K562 (cell line): Measurements from ENCODE around the gene NOL12. TPM values are rescaled to one million over a fixed set of nuclear protein-coding genes. Genes with fewer than 3 reads are reported as not detected.

Experiments
- ATAC-seq: fragments of 200-7000 bp; cut with Tn5 transposase; 3 replicates; pipeline ENCODE4 v1.9.1; 2020; ENCODE audit warnings: moderate library complexity
- BruUV-seq: library from RNA; stranded (reverse); fragments of 400-500 nt; replicated peaks from 2 replicates; lab custom pipeline; 2021; lab: Mats Ljungman, UMichigan
- CTCF ChIA-PET: fragments of 300-600 bp; formaldehyde crosslinking; extraction: SDS; loops from one replicate; lab custom pipeline; 2021; ENCODE audit warnings: low intra/inter-chr PET ratio; lab: Yijun Ruan, JAX
- POLR2A ChIA-PET: fragments of 300-600, 350-650 bp; sonication (Branson Sonifier 250); formaldehyde crosslinking; extraction: SDS; loops from one replicate; lab custom pipeline; 2021; ENCODE audit warnings: antibody characterized with exemption, inconsistent platforms; lab: Yijun Ruan, JAX
- DNase-seq, 4 experiments: peaks; one replicate each; pipeline versions ENCODE4 v3.0.0 to v3.0.0-alpha.2; 2011 to 2018; ENCODE audit warnings: low spot score in 3 of 4, mixed read lengths in 3 of 4; ENCODE audit errors: extremely low read depth in 1 of 4
- FAIRE-seq: peaks from 2 replicates; lab custom pipeline; 2011; peaks lifted over from hg19 to GRCh38; lab: Jason Lieb, UNC
- H2AFZ ChIP-seq: 2 replicates; pipeline ENCODE4 v1.6.0; 2011; ENCODE audit warnings: low read depth, low read length, control low read depth, inconsistent platforms
- H3K27ac ChIP-seq: fragments of 200-600 bp; 3 replicates; pipeline ENCODE4 v1.8.0; 2011; ENCODE audit warnings: low read depth, mild to moderate bottlenecking, control low read depth, inconsistent platforms, low read length, moderate library complexity, mixed read lengths; ENCODE audit errors: extremely low read depth
- H3K27me3 ChIP-seq, 2 experiments: fragments of 300-600 bp in 1 of 2; 2 replicates in 1 of 2; 3 replicates in 1 of 2; pipeline versions ENCODE4 v1.6.0 to v1.8.0; 2011; ENCODE audit warnings: inconsistent platforms in 2 of 2, low read length in 2 of 2, mild to moderate bottlenecking in 1 of 2, mixed read lengths in 1 of 2, moderate library complexity in 1 of 2; ENCODE audit not compliant: control insufficient read depth in 2 of 2, insufficient read depth in 2 of 2
- H3K36me3 ChIP-seq: fragments of 300-600 bp; 3 replicates; pipeline ENCODE4 v1.8.0; 2011; ENCODE audit warnings: mild to moderate bottlenecking, low read length, inconsistent platforms; ENCODE audit not compliant: control insufficient read depth, insufficient read depth
- H3K4me1 ChIP-seq, 2 experiments: fragments of 200-600 bp in 1 of 2; replicated peaks in 1 of 2; 2 replicates in 1 of 2; 3 replicates in 1 of 2; pipeline versions ENCODE4 v1.5.1 to v1.8.0; 2011; ENCODE audit warnings: inconsistent platforms in 2 of 2, low read length in 2 of 2, mild to moderate bottlenecking in 1 of 2, mixed read lengths in 1 of 2, moderate library complexity in 1 of 2; ENCODE audit not compliant: control insufficient read depth in 2 of 2, insufficient read depth in 2 of 2
- H3K4me2 ChIP-seq: 2 replicates; pipeline ENCODE4 v1.6.1; 2011; ENCODE audit warnings: low read length, control low read depth, inconsistent platforms, mixed read lengths; ENCODE audit not compliant: insufficient read depth
- H3K4me3 ChIP-seq: fragments of 200-600 bp; sonication (generic), shearing (Covaris generic); 2 replicates; pipeline ENCODE4 v1.5.1; 2016; ENCODE audit warnings: control low read depth, inconsistent platforms
- H3K79me2 ChIP-seq: fragments of 200-600 bp; 3 replicates; pipeline ENCODE4 v1.8.0; 2011; ENCODE audit warnings: low read length, inconsistent platforms; ENCODE audit not compliant: control insufficient read depth, insufficient read depth
- H3K9ac ChIP-seq, 2 experiments: 2 replicates each; pipeline versions ENCODE4 v1.6.0 to v1.6.1; 2011; ENCODE audit warnings: low read depth in 2 of 2, low read length in 2 of 2, control low read depth in 1 of 2, inconsistent platforms in 1 of 2, mild to moderate bottlenecking in 1 of 2, mixed read lengths in 1 of 2; ENCODE audit not compliant: insufficient read depth in 1 of 2
- H3K9me1 ChIP-seq: one replicate; pipeline ENCODE4 v1.6.0; 2011; ENCODE audit warnings: inconsistent platforms, mild to moderate bottlenecking, low read length, moderate library complexity; ENCODE audit not compliant: control insufficient read depth, insufficient read depth
- H3K9me3 ChIP-seq: replicated peaks from 2 replicates; pipeline ENCODE4 v1.5.1; 2011; ENCODE audit warnings: low read depth, low read length, inconsistent platforms; ENCODE audit not compliant: control insufficient read depth, insufficient read depth
- H4K20me1 ChIP-seq: replicated peaks from 2 replicates; pipeline ENCODE4 v1.6.1; 2011; ENCODE audit warnings: low read length, inconsistent platforms, mixed read lengths; ENCODE audit not compliant: control insufficient read depth, insufficient read depth
- BCOR ChIP-seq: fragments of 450-650 bp; IDR thresholded peaks from 2 replicates; pipeline ENCODE4 v1.6.1; 2016
- HDAC3 ChIP-seq: fragments of 450-650 bp; IDR thresholded peaks from 2 replicates; pipeline ENCODE4 v1.6.1; 2018; ENCODE audit warnings: borderline replicate concordance, mild to moderate bottlenecking, moderate library complexity; ENCODE audit not compliant: partially characterized antibody
- HDAC8 ChIP-seq: fragments of 450-650 bp; IDR thresholded peaks from 2 replicates; pipeline ENCODE4 v1.6.1; 2016; ENCODE audit warnings: mild to moderate bottlenecking, missing genetic modification characterization, moderate library complexity, missing compliant biosample characterization
- POLR2G ChIP-seq: fragments of 200-400 bp; formaldehyde crosslinking; IDR thresholded peaks from 2 replicates; pipeline ENCODE4 v1.6.1; 2017; ENCODE audit warnings: low read depth, mild to moderate bottlenecking, antibody characterized with exemption, low read length, moderate library complexity
- RBFOX2 ChIP-seq: fragments of 200-400 bp; formaldehyde crosslinking; IDR thresholded peaks from 2 replicates; pipeline ENCODE4 v1.6.1; 2017; ENCODE audit warnings: low read depth, mild to moderate bottlenecking, low read length, moderate library complexity
- RBM34 ChIP-seq: fragments of 200-400 bp; formaldehyde crosslinking; IDR thresholded peaks from 2 replicates; pipeline ENCODE4 v1.6.1; 2018; ENCODE audit warnings: low read length, borderline replicate concordance; ENCODE audit not compliant: insufficient read depth
- SETDB1 ChIP-seq: IDR thresholded peaks from one replicate; pipeline ENCODE4 v1.6.1; 2012; ENCODE audit warnings: low read length, control low read depth, inconsistent platforms
- ZNF133 ChIP-seq: fragments of 250-450 bp; sonication (Bioruptor Pico); IDR thresholded peaks from 2 replicates; pipeline ENCODE4 v1.4.0; 2020; ENCODE audit warnings: mild to moderate bottlenecking
- ZNF408 ChIP-seq: fragments of 250-450 bp; sonication (Bioruptor Pico); IDR thresholded peaks from 2 replicates; pipeline ENCODE4 v1.4.0; 2020; ENCODE audit warnings: low read depth, mild to moderate bottlenecking, moderate library complexity
- ZNF695 ChIP-seq: fragments of 450-650 bp; formaldehyde crosslinking; IDR thresholded peaks from 2 replicates; pipeline ENCODE4 v1.4.0; 2020; ENCODE audit warnings: mild to moderate bottlenecking, moderate library complexity
- ZNF76 ChIP-seq: fragments of 250-450 bp; sonication (Bioruptor Pico); IDR thresholded peaks from 2 replicates; pipeline ENCODE4 v1.4.0; 2020; ENCODE audit warnings: mild to moderate bottlenecking, moderate library complexity, borderline replicate concordance
- WGBS: fragments of 100-300 bp; shearing (Covaris generic); methylation state at CpG from one replicate; pipeline ENCODE4 v1.1.6; 2016; ENCODE audit warnings: low coverage, mixed read lengths; ENCODE audit not compliant: insufficient coverage; ENCODE audit errors: missing lambda C conversion rate; 5-methylcytosine and 5-hydroxymethylcytosine counted together
- in situ Hi-C: fragments of 300-500 bp; cut with MboI; formaldehyde crosslinking; loops from 4 replicates; pipeline ENCODE4 v1.15.0; 2018; ENCODE audit warnings: inconsistent platforms, mixed read lengths
- intact Hi-C: fragments of 100-400 bp; cut with micrococcal nuclease; formaldehyde crosslinking; loops from 2 replicates; pipeline ENCODE4 v1.14.2; 2022
- polyA plus RNA-seq, 8 experiments: library from polyadenylated mRNA; depleted of rRNA in 4 of 8; stranded (reverse) in 5 of 8; unstranded in 3 of 8; fragments of >200 nt; fragmentation: Nextera tagmentation in 2 of 8; fragmentation: Illumina TruSeq in 1 of 8; extraction: Ambion mirVana in 2 of 8; extraction: Trizol in 1 of 8; gene quantifications; 2 replicates each; pipeline versions ENCODE4 v1.2.1 to v1.2.3, GENCODE V29; 2011 to 2014; ENCODE audit warnings: inconsistent platforms in 1 of 8, missing spikeins in 1 of 8
- total RNA-seq, 7 experiments: library from RNA; depleted of rRNA in 6 of 7; stranded (reverse); fragments of >200 nt in 6 of 7; fragmentation: Illumina TruSeq in 2 of 7; extraction: Trizol in 2 of 7; gene quantifications; 2 replicates each; pipeline versions ENCODE4 v1.2.1 to v1.2.3, GENCODE V29; 2011 to 2021; ENCODE audit warnings: low replicate concordance in 1 of 7
- TF ChIP-seq, protein P1 (sequence below), 2 experiments: fragments of 450-650 bp; formaldehyde crosslinking in 1 of 2; IDR thresholded peaks; 2 replicates each; pipeline versions ENCODE4 v1.4.0 to v1.6.1; 2014 to 2020; ENCODE audit warnings: mild to moderate bottlenecking in 2 of 2, borderline replicate concordance in 1 of 2, low read depth in 1 of 2

The NOL12 gene
- total and polyA plus RNA-seq, 9 of the 15 experiments (the other 6 are each of a cell fraction or from before 2014, with no cell fraction given) = 2.8 to 40.9 (median 28.5) TPM

DNA sequence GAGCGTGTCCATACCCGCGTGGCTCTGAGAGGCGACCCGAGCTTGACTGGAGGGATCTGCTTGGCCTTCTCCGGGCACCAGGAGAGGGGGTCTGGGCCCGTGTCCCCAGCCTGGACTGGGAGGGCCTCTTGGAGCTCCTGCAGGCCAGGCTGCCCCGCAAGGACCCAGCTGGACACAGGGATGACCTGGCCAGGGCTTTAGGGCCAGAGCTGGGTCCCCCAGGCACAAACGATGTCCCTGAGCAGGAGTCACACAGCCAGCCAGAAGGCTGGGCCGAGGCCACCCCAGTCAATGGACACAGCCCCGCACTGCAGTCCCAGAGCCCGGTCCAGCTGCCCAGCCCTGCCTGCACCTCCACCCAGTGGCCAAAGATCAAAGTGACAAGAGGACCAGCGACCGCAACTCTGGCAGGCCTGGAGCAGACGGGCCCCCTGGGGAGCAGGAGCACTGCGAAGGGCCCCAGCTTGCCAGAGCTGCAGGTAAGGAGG is 48.9 kb downstream of the NOL12 start:
- H3K9ac ChIP-seq = no peak overlapping the region
- H3K27me3 ChIP-seq = no peaks in the 10 kb centered on the region
- DNase-seq (peak; percentile 65 to 78 (median 72)), FAIRE-seq (peak; percentile 40), ATAC-seq (peak; percentile 95)
- in situ Hi-C loops (no loop called here), intact Hi-C loops (loop anchor here (5.0 kb wide), 1 partner anchor 57 kb away; no protein-coding TSS in a partner anchor)
- ChIA-PET CTCF (no interaction called here), POLR2A (interaction anchor here (0.7 to 1.0 kb wide), 2 partner anchors 28 to 127 kb away, joined by 3 to 4 read pairs; partner anchors contain the start of gene GGA1)
- no peak overlapping the region for H3K4me2 ChIP-seq
- 49% methylated on average over 11 of the region's 16 CpGs for WGBS
- H3K9me1 ChIP-seq = no peaks in the 10 kb centered on the region
- peak overlapping the region; percentile 70; the same call in 1 of the 2 replicates for H2AFZ ChIP-seq
- no peaks in the 10 kb centered on the region for H3K79me2 ChIP-seq
- H4K20me1 ChIP-seq = no peaks in the 10 kb centered on the region
- no peak overlapping the region for H3K27ac ChIP-seq
- peaks cover 4 to 25% of the 10 kb centered on the region in 2 experiments; a peak in 4 of 5 replicates for H3K4me1 ChIP-seq
- H3K4me3 ChIP-seq = no peak overlapping the region
- BruUV-seq = no TSS peak
- H3K9me3 ChIP-seq = no peaks in the 10 kb centered on the region
- H3K36me3 ChIP-seq = no peaks in the 10 kb centered on the region
- TF ChIP-seq, protein P1, sequence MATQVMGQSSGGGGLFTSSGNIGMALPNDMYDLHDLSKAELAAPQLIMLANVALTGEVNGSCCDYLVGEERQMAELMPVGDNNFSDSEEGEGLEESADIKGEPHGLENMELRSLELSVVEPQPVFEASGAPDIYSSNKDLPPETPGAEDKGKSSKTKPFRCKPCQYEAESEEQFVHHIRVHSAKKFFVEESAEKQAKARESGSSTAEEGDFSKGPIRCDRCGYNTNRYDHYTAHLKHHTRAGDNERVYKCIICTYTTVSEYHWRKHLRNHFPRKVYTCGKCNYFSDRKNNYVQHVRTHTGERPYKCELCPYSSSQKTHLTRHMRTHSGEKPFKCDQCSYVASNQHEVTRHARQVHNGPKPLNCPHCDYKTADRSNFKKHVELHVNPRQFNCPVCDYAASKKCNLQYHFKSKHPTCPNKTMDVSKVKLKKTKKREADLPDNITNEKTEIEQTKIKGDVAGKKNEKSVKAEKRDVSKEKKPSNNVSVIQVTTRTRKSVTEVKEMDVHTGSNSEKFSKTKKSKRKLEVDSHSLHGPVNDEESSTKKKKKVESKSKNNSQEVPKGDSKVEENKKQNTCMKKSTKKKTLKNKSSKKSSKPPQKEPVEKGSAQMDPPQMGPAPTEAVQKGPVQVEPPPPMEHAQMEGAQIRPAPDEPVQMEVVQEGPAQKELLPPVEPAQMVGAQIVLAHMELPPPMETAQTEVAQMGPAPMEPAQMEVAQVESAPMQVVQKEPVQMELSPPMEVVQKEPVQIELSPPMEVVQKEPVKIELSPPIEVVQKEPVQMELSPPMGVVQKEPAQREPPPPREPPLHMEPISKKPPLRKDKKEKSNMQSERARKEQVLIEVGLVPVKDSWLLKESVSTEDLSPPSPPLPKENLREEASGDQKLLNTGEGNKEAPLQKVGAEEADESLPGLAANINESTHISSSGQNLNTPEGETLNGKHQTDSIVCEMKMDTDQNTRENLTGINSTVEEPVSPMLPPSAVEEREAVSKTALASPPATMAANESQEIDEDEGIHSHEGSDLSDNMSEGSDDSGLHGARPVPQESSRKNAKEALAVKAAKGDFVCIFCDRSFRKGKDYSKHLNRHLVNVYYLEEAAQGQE (IDR thresholded peaks at IDR 0.05; ENCODE audit: borderline replicate concordance) = peak; percentile 59; the same call in 1 of the 2 replicates
- TF ChIP-seq, protein P1 (CRISPR knock-in tag; IDR thresholded peaks at IDR 0.05; ENCODE audit: low read depth) = no peak
- TF ChIP-seq ZNF133 (CRISPR knock-in tag) = no peak
- no peak for TF ChIP-seq ZNF76 (CRISPR knock-in tag)
- TF ChIP-seq RBM34 = no peak
- no peak for TF ChIP-seq BCOR
- TF ChIP-seq ZNF695 (CRISPR knock-in tag) = no peak
- TF ChIP-seq HDAC3 = no peak
- no peak for TF ChIP-seq SETDB1
- 0 out of 2 replicates have a peak, but pooled peaks have one; percentile 19 for TF ChIP-seq RBFOX2
- TF ChIP-seq POLR2G = 0 out of 2 replicates have a peak, but pooled peaks have one; percentile 17
- no peak for TF ChIP-seq ZNF408 (CRISPR knock-in tag)
- no peak for TF ChIP-seq HDAC8 (tag)
